ENCODE data around the gene CACNB4.
"Not testable (repeated sequence)": the region's sequence is repeated elsewhere in the genome, so short reads cannot be mapped to it uniquely, and the experiment has no call there.

The CACNB4 gene

DNA sequence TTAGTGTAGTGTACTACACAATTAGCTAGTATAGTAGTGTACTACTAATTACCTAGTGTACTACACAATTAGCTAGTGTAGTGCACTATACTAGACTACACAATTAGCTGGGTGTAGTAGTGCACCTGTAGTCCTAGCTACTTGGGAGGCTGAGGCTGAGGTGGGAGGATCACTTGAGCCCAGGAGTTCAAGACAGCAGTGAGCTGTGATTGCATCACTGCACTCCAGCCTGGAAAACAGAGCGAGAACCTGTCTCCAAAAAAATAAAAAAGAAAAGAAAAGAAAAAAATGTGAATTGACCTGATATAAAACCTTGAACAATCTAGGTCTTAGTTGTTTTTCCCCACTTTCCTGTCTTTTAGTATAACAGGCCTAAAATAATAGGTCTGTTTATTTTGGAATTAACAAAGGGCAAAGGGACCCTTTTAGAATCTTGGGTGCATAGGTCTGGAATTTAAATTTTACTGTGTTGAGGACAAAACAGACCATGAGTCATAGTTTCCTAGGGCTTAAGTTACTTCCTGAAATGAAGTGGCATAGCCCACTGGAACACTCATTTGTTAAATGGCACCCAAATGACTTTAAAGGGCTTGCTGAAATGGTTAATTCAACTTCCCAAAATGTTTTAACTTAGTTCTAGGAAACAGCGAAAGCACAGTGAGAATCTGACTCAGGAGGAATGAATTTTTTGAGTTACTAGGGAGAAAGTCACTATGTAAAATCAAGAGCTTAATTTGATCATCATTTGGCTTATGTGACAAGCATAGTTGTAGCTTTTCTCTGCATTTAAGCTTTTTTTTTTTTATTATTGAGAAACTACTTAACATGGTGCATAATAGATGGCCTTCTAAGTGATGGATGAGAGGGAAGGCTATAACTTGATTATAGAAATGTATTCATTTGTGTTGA, 219.9 kb downstream of the CACNB4 start:
- no peaks in the 10 kb centered on the region for H3K27me3 ChIP-seq
- no peak for TF ChIP-seq CTCF (IDR thresholded peaks at IDR 0.05)
- no peaks in the 10 kb centered on the region for H3K9me3 ChIP-seq
- H3K27ac ChIP-seq = no peak overlapping the region
- no peaks in the 10 kb centered on the region for H3K4me1 ChIP-seq (ENCODE audit: control insufficient read depth in 1 of 2, insufficient read depth in 1 of 2, low read depth in 1 of 2, low read length in 1 of 2)
- H3K4me3 ChIP-seq (ENCODE audit: low read depth in 1 of 2, low read length in 1 of 2) = no peak overlapping the region
- H3K36me3 ChIP-seq = no peaks in the 10 kb centered on the region

DNA sequence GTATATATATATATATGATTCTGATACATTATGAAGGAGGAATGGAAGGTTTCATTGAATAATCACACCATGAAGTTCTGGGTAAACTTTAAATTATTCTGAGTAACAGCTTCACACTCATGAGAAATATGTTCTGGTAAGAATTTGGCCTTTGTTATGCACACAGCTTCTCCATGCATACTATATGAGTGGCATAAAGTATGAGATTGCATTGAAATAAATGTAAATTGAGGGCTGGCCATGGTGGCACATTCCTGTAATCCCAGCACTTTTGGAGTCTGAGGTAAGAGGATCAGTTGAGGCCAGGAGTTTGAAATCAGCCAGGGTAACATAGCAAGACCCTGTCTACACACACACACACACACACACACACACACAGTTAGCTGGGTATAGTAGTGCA, 220.6 kb downstream of the CACNB4 start:
- no peaks in the 10 kb centered on the region for H3K36me3 ChIP-seq
- TF ChIP-seq CTCF (IDR thresholded peaks at IDR 0.05) = no peak
- H3K27me3 ChIP-seq = no peaks in the 10 kb centered on the region
- no peak overlapping the region for H3K27ac ChIP-seq
- no peaks in the 10 kb centered on the region for H3K4me1 ChIP-seq (ENCODE audit: control insufficient read depth in 1 of 2, insufficient read depth in 1 of 2, low read depth in 1 of 2, low read length in 1 of 2)
- H3K4me3 ChIP-seq (ENCODE audit: low read depth in 1 of 2, low read length in 1 of 2) = no peak overlapping the region
- no peaks in the 10 kb centered on the region for H3K9me3 ChIP-seq

- H3K27me3 ChIP-seq = not testable (repeated sequence)
These were observed 223.2 kb downstream of the CACNB4 start for GRCh38 chr2:151875631-151876030.

GRCh38 chr2:151872463-151872862, 226.4 kb downstream of the CACNB4 start:
- no peak overlapping the region for H3K27ac ChIP-seq

More at GRCh38 chr2:151875631-151876030, 223.2 kb downstream of the CACNB4 start:
- not testable (repeated sequence) for H3K4me1 ChIP-seq (ENCODE audit: control insufficient read depth in 1 of 2, insufficient read depth in 1 of 2, low read depth in 1 of 2, low read length in 1 of 2); H3K27ac ChIP-seq; H3K4me3 ChIP-seq (ENCODE audit: low read depth in 1 of 2, low read length in 1 of 2); H3K9me3 ChIP-seq; H3K36me3 ChIP-seq

GRCh38 chr2:151869291-151869690, 229.6 kb downstream of the CACNB4 start:
- H3K4me3 ChIP-seq (ENCODE audit: low read depth in 1 of 2, low read length in 1 of 2) = no peak overlapping the region
- no peaks in the 10 kb centered on the region for H3K9me3 ChIP-seq
- no peaks in the 10 kb centered on the region for H3K27me3 ChIP-seq
- H3K27ac ChIP-seq = no peak overlapping the region
- no peaks in the 10 kb centered on the region for H3K36me3 ChIP-seq
- H3K4me1 ChIP-seq (ENCODE audit: control insufficient read depth in 1 of 2, insufficient read depth in 1 of 2, low read depth in 1 of 2, low read length in 1 of 2) = no peaks in the 10 kb centered on the region
- no peak for TF ChIP-seq CTCF (IDR thresholded peaks at IDR 0.05)

More at GRCh38 chr2:151872463-151872862, 226.4 kb downstream of the CACNB4 start:
- no peak for TF ChIP-seq CTCF (IDR thresholded peaks at IDR 0.05)
- H3K4me1 ChIP-seq (ENCODE audit: control insufficient read depth in 1 of 2, insufficient read depth in 1 of 2, low read depth in 1 of 2, low read length in 1 of 2) = no peaks in the 10 kb centered on the region
- no peaks in the 10 kb centered on the region for H3K27me3 ChIP-seq
- H3K36me3 ChIP-seq = no peaks in the 10 kb centered on the region
- no peaks in the 10 kb centered on the region for H3K9me3 ChIP-seq
- no peak overlapping the region for H3K4me3 ChIP-seq (ENCODE audit: low read depth in 1 of 2, low read length in 1 of 2)

DNA sequence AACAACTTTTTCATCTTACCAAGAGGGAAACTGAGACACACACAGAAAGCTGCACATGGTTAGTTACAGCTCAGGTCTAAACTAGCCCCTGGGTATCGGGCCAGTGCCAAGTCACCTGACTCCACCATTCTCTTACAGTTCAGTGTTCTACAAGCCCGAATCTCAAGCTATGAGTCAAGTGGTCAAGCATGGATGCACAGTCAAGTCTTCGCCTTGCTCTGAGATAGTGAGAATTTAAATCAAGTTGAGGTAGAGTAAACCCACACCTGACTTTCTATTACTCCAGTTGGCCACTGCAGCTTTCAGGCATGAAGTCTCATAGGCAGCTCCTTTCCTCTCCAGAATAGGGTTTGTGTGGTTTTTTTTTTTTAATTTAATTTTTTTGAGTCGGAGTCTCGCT, 236.1 kb downstream of the CACNB4 start:
- H3K4me3 ChIP-seq (ENCODE audit: low read depth in 1 of 2, low read length in 1 of 2) = no peak overlapping the region
- no peaks in the 10 kb centered on the region for H3K9me3 ChIP-seq
- no peak for TF ChIP-seq CTCF (IDR thresholded peaks at IDR 0.05)
- H3K27ac ChIP-seq = no peak overlapping the region
- no peaks in the 10 kb centered on the region for H3K36me3 ChIP-seq
- H3K4me1 ChIP-seq (ENCODE audit: control insufficient read depth in 1 of 2, insufficient read depth in 1 of 2, low read depth in 1 of 2, low read length in 1 of 2) = no peaks in the 10 kb centered on the region
- H3K27me3 ChIP-seq = no peaks in the 10 kb centered on the region

Measured in neutrophil (primary cell).